Smooth muscle cell of bladder (primary cell): Measurements from ENCODE around the gene EIF4E3. TPM values are rescaled to one million over a fixed set of nuclear protein-coding genes. Genes with fewer than 3 reads are reported as not detected.

Experiments
- total RNA-seq: library from RNA; depleted of rRNA; stranded (reverse); fragments of >200 nt; gene quantifications from 2 replicates; pipeline ENCODE4 v1.2.3, GENCODE V29; 2014

EIF4E3 gene
- 0.71 and 1.1 TPM in 2 replicates for total RNA-seq

DNA sequence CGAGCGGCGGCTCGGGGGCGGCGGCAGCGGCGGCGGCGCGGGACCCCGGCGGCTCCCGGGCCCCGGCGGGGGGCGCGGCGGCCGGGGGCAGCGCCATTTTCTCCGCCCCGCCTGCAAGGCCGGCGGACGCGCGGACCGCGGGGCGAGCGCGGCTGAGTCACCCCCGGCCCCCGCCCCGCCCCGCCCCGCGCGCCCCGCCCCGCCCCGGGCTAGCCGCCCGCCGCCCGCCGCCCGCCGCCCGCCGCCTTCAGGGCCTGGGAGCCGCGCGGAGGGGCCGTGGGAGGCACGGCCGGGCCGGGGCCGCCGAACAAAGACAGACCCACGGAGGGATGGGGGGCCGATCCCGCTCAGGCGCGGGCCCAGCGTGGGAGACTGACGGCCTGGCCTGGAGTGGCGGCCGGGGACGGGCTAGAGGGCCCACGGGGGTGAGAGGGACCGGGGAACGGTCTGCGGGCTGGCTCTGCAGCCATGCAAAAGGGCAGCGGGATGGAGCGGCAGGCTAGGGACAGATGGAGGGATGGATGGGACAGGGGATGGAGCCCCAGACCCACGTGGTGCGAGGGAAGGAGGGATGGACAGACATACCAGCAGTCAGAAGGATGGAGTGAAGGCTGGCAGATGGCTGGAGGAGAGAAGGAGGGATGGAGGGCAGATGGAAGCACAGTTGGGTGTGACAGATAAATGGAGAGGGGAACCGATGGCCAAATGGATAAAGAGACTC is at the start of gene EIF4E3:
TSS of gene EIF4E3 (minus strand) at position 132 of the 721 bp plus-strand sequence. CDS start at position 97, 35 bp downstream.

DNA sequence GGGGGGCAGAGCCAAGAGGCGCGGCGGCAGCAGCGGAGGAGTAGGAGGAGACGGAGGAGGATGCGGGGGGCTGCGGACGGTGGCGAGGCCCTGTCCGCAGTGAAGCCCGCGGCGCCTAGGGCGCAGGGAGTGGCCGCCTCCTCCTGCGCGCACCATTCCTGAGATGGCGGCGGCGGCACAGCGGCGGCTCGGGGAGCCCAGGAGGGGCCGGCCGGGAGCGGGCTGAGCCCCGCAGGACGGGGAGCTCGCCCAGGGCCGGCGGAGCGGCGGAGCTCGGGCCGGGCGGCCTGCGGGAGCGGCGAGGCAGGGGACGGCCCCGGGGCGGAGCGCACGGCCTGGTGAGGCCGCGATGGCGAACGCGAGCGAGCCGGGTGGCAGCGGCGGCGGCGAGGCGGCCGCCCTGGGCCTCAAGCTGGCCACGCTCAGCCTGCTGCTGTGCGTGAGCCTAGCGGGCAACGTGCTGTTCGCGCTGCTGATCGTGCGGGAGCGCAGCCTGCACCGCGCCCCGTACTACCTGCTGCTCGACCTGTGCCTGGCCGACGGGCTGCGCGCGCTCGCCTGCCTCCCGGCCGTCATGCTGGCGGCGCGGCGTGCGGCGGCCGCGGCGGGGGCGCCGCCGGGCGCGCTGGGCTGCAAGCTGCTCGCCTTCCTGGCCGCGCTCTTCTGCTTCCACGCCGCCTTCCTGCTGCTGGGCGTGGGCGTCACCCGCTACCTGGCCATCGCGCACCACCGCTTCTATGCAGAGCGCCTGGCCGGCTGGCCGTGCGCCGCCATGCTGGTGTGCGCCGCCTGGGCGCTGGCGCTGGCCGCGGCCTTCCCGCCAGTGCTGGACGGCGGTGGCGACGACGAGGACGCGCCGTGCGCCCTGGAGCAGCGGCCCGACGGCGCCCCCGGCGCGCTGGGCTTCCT is 28.8 kb upstream of the EIF4E3 start, which contains the start of gene GPR27:
TSS of gene GPR27 (plus strand) at position 155 of the 909 bp plus-strand sequence. CDS start at position 350, 195 bp downstream.

Other genes with a start within 250 kb of the EIF4E3 start
- gene FOXP1, start 141.7 kb downstream of the EIF4E3 start, total RNA-seq, result 41.0 and 60.3 TPM in 2 replicates
- gene GPR27, start 28.5 kb upstream of the EIF4E3 start, total RNA-seq, result not detected in 2 replicates
- not detected in 2 replicates for gene PROK2, start 59.7 kb upstream of the EIF4E3 start, total RNA-seq